PC-3 (cell line): ENCODE data around the gene TRMU. TPM values are rescaled to one million over a fixed set of nuclear protein-coding genes. Genes with fewer than 3 reads are reported as not detected.

ENCODE experiments used
- ATAC-seq: fragments of 200-7000 bp; cut with Tn5 transposase; 2 replicates; pipeline ENCODE4 v1.9.1; 2020; ENCODE audit warnings: mild to moderate bottlenecking, moderate library complexity
- BruUV-seq: library from RNA; stranded (reverse); fragments of 400-500 nt; replicated peaks from 2 replicates; lab custom pipeline; 2021; lab: Mats Ljungman, UMichigan
- CTCF ChIA-PET: fragments of 300-600 bp; sonication (Branson Sonifier 250); formaldehyde crosslinking; loops from one replicate; lab custom pipeline; 2022; ENCODE audit warnings: antibody characterized with exemption; lab: Charles Lee
- POLR2A ChIA-PET: fragments of 300-600 bp; sonication (Branson Sonifier 250); formaldehyde crosslinking; loops from one replicate; lab custom pipeline; 2022; ENCODE audit warnings: antibody characterized with exemption; ENCODE audit not compliant: unreplicated experiment; lab: Charles Lee
- DNase-seq: peaks from one replicate; pipeline ENCODE4 v3.0.0-alpha.2; 2015
- H2AFZ ChIP-seq: fragments of 300-600 bp; sonication (generic); 2 replicates; pipeline ENCODE4 v1.6.0; 2016; ENCODE audit warnings: antibody characterized with exemption, low read length
- H3F3A ChIP-seq: fragments of 300-600 bp; sonication (generic); one replicate; pipeline ENCODE4 v1.6.0; 2017; ENCODE audit warnings: antibody characterized with exemption, low read length, control low read depth, mild to moderate bottlenecking; ENCODE audit not compliant: unreplicated experiment
- H3K27ac ChIP-seq: fragments of 300-600 bp; sonication (generic); 2 replicates; pipeline ENCODE4 v1.5.1; 2016; ENCODE audit warnings: mild to moderate bottlenecking, low read length
- H3K27me3 ChIP-seq: fragments of 300-600 bp; sonication (generic); 2 replicates; pipeline ENCODE4 v1.6.1; 2016; ENCODE audit warnings: low read length, mixed read lengths
- H3K36me3 ChIP-seq: fragments of 300-600 bp; sonication (generic); 2 replicates; pipeline ENCODE4 v1.6.1; 2016; ENCODE audit warnings: low read depth, mixed run types, low read length, mixed read lengths
- H3K4me1 ChIP-seq: fragments of 300-600 bp; sonication (generic); 2 replicates; pipeline ENCODE4 v1.5.1; 2016; ENCODE audit warnings: low read length; ENCODE audit not compliant: insufficient read depth
- H3K4me2 ChIP-seq: fragments of 300-600 bp; sonication (generic); 2 replicates; pipeline ENCODE4 v1.6.0; 2016; ENCODE audit warnings: low read length
- H3K4me3 ChIP-seq: fragments of 300-600 bp; sonication (generic); 2 replicates; pipeline ENCODE4 v1.5.1; 2016; ENCODE audit warnings: mild to moderate bottlenecking, low read length, mixed read lengths
- H3K79me2 ChIP-seq: fragments of 300-600 bp; sonication (generic); 2 replicates; pipeline ENCODE4 v1.6.1; 2017; ENCODE audit warnings: low read length, mixed read lengths
- H3K9ac ChIP-seq: fragments of 300-600 bp; sonication (generic); 2 replicates; pipeline ENCODE4 v1.6.0; 2016; ENCODE audit warnings: mild to moderate bottlenecking, low read length
- H3K9me2 ChIP-seq: fragments of 300-600 bp; sonication (generic); replicated peaks from 2 replicates; pipeline ENCODE4 v1.6.1; 2016; ENCODE audit warnings: mixed run types, low read length, mixed read lengths
- H3K9me3 ChIP-seq: fragments of 300-600 bp; sonication (generic); 2 replicates; pipeline ENCODE4 v1.6.1; 2016; ENCODE audit warnings: low read length, mixed read lengths
- H4K20me1 ChIP-seq: fragments of 300-600 bp; sonication (generic); 2 replicates; pipeline ENCODE4 v1.6.1; 2016; ENCODE audit warnings: low read length, mixed read lengths
- EZH2 ChIP-seq: fragments of 300-600 bp; sonication (generic); IDR thresholded peaks from one replicate; pipeline ENCODE4 v1.6.1; 2017; ENCODE audit warnings: antibody characterized with exemption, mild to moderate bottlenecking, low read length; ENCODE audit not compliant: unreplicated experiment
- EZH2phosphoT487 ChIP-seq: fragments of 300-600 bp; sonication (generic); IDR thresholded peaks from 2 replicates; pipeline ENCODE4 v1.6.1; 2018; ENCODE audit warnings: mild to moderate bottlenecking, antibody characterized with exemption, low read length, borderline replicate concordance
- intact Hi-C: fragments of 100-400 bp; cut with micrococcal nuclease; formaldehyde crosslinking; loops from 2 replicates; pipeline ENCODE4 v1.9.0; 2023
- total RNA-seq: library from RNA; depleted of rRNA; stranded (reverse); fragments of >200 nt; gene quantifications from 2 replicates; pipeline ENCODE4 v1.2.3, GENCODE V29; 2014
- TF ChIP-seq, protein P1 (sequence below): fragments of 300-600 bp; sonication (generic); conservative IDR thresholded peaks from 2 replicates; pipeline ENCODE4 v1.5.1; 2017; ENCODE audit warnings: antibody characterized with exemption, low read depth, mild to moderate bottlenecking, low read length

TRMU gene
- total RNA-seq, 1 experiment from 2014 or later, result 63.5 TPM

DNA sequence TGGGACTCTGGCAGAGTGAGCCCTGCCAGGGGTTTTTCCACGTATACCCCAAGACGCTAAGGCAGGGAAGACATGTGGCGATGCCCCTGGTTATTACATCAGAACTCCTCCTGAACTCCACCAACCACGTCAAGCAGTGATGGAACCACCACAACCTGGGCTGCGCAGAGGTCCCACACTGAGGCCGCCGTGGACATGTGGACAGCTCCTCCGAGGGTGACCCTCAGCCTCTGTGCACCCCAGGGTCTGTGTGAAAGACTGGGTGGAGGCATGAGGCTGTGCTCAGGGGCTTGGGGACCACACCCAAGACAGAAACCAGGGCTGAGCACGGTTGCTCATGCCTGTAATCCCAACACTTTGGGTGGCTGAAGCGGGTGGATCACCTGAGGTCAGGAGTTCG, 52.2 kb downstream of the TRMU start:
- H4K20me1 ChIP-seq, result no peaks in the 10 kb centered on the region

DNA sequence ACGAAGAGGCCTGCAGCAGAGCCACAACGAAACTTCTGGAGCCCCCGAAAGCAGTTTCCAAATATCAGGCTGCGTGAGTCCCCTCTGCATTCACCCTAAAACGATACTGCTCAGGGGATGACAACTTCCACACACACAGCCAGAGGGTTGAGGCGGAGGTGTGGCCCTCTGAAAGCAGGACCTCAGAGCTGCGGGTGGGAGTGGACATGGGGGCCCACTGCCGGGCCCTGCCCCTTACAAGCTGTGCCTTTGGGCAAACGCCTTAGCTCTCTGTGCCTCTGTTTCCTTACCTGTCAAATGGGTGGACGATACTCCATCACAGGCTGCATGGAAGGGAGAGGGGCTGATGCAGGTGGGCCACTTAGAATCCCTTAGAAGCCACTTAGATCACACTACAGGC, 53.1 kb downstream of the TRMU start:
- H3K4me3 ChIP-seq, result no peak overlapping the region
- H3K9ac ChIP-seq, result no peak overlapping the region
- no TSS peak for BruUV-seq
- no peak for ATAC-seq
- no peak overlapping the region for H3K27ac ChIP-seq
- ChIA-PET POLR2A (no interaction called here), CTCF (no interaction called here)
- no peaks in the 10 kb centered on the region for H3F3A ChIP-seq
- H3K27me3 ChIP-seq, result no peaks in the 10 kb centered on the region
- H3K4me1 ChIP-seq, result peaks cover 8% of the 10 kb centered on the region; the same call in 1 of the 2 replicates
- H4K20me1 ChIP-seq, result no peaks in the 10 kb centered on the region
- intact Hi-C loops, result no loop called here
- no peak overlapping the region for H3K4me2 ChIP-seq
- no peaks in the 10 kb centered on the region for H3K9me3 ChIP-seq
- H3K9me2 ChIP-seq, result no peaks in the 10 kb centered on the region
- H2AFZ ChIP-seq, result no peak overlapping the region
- no peaks in the 10 kb centered on the region for H3K79me2 ChIP-seq
- no peaks in the 10 kb centered on the region for H3K36me3 ChIP-seq
- no peak for TF ChIP-seq EZH2
- DNase-seq, result no peak

More for the DNA sequence above, 52.2 kb downstream of the TRMU start:
- no peak overlapping the region for H3K4me3 ChIP-seq
- ChIA-PET POLR2A (no interaction called here), CTCF (no interaction called here)
- no TSS peak for BruUV-seq
- H3K9me2 ChIP-seq, result no peaks in the 10 kb centered on the region
- no peaks in the 10 kb centered on the region for H3F3A ChIP-seq
- intact Hi-C loops, result no loop called here
- no peak overlapping the region for H3K4me2 ChIP-seq
- ATAC-seq (no peak), DNase-seq (no peak)
- no peaks in the 10 kb centered on the region for H3K9me3 ChIP-seq
- H3K9ac ChIP-seq, result no peak overlapping the region
- peaks cover 8% of the 10 kb centered on the region; the same call in 1 of the 2 replicates for H3K4me1 ChIP-seq
- no peaks in the 10 kb centered on the region for H3K79me2 ChIP-seq
- H2AFZ ChIP-seq, result no peak overlapping the region
- no peaks in the 10 kb centered on the region for H3K27me3 ChIP-seq
- no peaks in the 10 kb centered on the region for H3K36me3 ChIP-seq
- H3K27ac ChIP-seq, result no peak overlapping the region
- no peak for TF ChIP-seq EZH2
- TF ChIP-seq, protein P1, sequence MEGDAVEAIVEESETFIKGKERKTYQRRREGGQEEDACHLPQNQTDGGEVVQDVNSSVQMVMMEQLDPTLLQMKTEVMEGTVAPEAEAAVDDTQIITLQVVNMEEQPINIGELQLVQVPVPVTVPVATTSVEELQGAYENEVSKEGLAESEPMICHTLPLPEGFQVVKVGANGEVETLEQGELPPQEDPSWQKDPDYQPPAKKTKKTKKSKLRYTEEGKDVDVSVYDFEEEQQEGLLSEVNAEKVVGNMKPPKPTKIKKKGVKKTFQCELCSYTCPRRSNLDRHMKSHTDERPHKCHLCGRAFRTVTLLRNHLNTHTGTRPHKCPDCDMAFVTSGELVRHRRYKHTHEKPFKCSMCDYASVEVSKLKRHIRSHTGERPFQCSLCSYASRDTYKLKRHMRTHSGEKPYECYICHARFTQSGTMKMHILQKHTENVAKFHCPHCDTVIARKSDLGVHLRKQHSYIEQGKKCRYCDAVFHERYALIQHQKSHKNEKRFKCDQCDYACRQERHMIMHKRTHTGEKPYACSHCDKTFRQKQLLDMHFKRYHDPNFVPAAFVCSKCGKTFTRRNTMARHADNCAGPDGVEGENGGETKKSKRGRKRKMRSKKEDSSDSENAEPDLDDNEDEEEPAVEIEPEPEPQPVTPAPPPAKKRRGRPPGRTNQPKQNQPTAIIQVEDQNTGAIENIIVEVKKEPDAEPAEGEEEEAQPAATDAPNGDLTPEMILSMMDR, result no peak
- no peak for TF ChIP-seq EZH2phosphoT487

DNA sequence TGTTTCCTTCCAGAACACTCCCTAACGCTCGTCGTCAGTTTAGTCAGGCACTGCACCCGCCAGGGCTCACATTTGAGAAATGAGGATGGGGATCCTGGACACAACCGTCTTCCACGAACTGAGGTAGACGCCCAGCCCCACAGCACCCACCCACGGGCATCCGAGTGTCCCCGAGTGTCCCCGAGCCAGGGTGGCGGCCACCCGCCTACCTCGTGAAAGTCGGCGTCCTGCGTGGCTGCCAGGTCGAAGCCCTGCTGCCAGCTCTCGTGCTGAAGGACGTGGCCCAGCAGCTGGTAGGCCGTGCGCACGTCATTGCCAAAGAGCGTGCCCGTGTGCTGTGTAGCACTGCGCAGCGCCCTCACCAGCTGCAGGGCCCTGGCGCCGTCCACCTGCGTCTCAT, 53.6 kb downstream of the TRMU start:
- H3K27ac ChIP-seq, result no peak overlapping the region
- no peaks in the 10 kb centered on the region for H3K36me3 ChIP-seq
- no peaks in the 10 kb centered on the region for H3K9me3 ChIP-seq
- ChIA-PET CTCF (no interaction called here), POLR2A (no interaction called here)
- H3K4me2 ChIP-seq, result no peak overlapping the region
- no peaks in the 10 kb centered on the region for H3K79me2 ChIP-seq
- no peak overlapping the region for H3K4me3 ChIP-seq
- no peak overlapping the region for H3K9ac ChIP-seq
- TF ChIP-seq EZH2phosphoT487 (no peak), EZH2 (no peak)
- TF ChIP-seq, protein P1, result no peak
- no peaks in the 10 kb centered on the region for H4K20me1 ChIP-seq
- H3K9me2 ChIP-seq, result no peaks in the 10 kb centered on the region
- ATAC-seq (no peak), DNase-seq (no peak)
- H3F3A ChIP-seq, result no peaks in the 10 kb centered on the region
- H3K4me1 ChIP-seq, result peaks cover 8% of the 10 kb centered on the region; the same call in 1 of the 2 replicates
- H3K27me3 ChIP-seq, result no peaks in the 10 kb centered on the region
- intact Hi-C loops, result no loop called here
- H2AFZ ChIP-seq, result no peak overlapping the region
- no TSS peak for BruUV-seq
